Measurements from ENCODE around the gene STRAP.

GRCh38 chr12:15846887-15847286, 35.3 kb upstream of the STRAP start:
- TF ChIP-seq CTCF (IDR thresholded peaks at IDR 0.05) (no peak), EZH2 (IDR thresholded peaks at IDR 0.05; ENCODE audit: borderline replicate concordance, insufficient read depth, low read depth, low read length, poor library complexity, severe bottlenecking) (no peak)

Data from B cell (primary cell).